HG03139 (cell line): ENCODE results near the gene ITSN2.

ENCODE experiments used
- ATAC-seq: cut with Tn5 transposase; IDR thresholded peaks from one replicate; pipeline ENCODE4 v1.9.1; 2021; ENCODE audit not compliant: unreplicated experiment

Gene ITSN2

GRCh38 chr2:24189551-24189950, 170.8 kb downstream of the ITSN2 start:
- ATAC-seq = no peak

DNA sequence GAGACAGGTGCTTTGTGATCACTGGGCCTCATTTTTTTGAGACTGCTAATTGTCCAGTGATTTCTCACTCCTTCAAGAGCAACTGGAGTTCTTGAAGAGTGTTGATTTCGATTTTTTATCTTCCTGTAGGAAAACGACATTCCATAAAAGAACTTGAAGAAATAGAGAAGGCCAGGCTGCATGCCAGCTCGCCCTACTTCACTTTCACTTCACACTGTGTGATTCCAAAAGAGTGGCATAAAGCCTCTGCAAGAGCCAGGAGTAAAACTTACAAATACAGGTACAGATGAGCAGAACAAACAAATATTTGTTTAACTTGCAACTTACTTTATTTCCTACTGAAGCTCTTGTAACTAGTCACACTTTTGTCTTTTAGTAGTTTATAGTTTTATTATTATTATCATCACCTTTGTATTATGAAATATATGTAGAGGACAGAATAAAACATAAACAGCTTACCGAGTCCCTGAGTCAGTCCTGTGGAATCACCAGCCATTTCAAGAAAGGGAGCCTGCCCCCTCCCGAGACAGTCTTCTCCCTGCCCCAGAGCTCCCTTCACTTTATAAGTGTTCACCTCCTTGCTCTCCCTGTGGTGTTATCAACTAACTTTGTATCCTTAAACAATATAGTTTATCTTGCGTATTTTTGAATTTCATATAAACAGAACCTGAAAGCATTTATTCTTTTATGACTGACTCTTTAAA, 176.8 kb downstream of the ITSN2 start:
- no peak for ATAC-seq

DNA sequence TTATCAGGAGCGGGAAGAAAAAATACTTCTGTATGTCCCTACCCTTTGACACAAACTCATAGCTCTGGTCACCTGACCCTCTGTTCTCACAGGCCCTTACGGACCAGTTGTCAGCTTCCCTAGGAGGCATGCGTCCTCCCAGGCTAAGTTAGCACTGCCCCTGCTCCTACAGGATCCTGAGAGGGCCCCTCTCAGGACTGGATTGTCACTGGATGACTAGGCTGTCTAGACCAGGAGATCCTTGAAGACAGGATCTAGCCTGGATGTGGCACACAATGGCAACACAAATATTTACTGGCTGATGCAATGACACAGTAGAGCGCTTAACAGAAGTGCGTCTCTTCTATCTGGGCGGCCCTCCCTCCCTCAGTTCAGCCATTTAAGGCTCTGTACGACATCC, 177.8 kb downstream of the ITSN2 start:
- ATAC-seq = no peak

DNA sequence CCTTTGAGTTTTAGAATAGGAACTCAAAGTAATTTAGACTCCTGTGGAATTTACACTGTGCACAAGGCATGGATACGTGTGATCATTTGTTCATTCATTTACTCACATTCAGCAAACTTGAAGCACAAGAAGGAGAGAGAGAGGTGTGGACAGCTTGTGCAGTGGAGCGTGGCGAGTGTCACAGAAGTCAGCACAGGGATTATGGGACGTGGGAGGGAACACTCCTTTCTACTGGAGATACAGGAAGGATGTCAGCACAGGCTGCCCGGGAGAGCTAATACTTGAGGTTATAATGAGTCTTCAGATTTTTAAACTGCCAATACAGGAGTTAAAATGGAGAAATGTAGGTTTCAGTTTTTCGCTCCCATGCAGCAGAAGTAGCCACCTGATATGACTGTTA, 178.5 kb downstream of the ITSN2 start:
- ATAC-seq = no peak

DNA sequence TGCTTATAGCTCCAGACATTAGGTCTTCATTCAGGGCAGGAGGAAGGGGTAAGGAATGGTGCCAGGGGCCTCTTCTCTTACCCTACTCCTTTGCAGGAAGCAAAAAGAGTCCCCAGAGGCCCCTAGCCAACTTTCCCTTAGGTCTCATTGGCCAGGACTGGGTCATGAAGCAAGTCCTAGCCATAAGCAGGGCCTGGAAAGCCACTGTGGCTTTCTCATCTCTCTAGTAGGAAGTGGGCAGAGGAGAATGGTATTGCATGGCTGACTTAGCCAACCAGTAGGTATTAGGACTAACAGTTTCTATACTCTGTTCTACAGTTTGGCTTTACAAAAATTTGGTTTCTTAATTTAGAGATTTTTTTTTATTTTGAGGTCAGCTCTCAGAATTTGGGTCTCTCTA, 180.7 kb downstream of the ITSN2 start:
- no peak for ATAC-seq

DNA sequence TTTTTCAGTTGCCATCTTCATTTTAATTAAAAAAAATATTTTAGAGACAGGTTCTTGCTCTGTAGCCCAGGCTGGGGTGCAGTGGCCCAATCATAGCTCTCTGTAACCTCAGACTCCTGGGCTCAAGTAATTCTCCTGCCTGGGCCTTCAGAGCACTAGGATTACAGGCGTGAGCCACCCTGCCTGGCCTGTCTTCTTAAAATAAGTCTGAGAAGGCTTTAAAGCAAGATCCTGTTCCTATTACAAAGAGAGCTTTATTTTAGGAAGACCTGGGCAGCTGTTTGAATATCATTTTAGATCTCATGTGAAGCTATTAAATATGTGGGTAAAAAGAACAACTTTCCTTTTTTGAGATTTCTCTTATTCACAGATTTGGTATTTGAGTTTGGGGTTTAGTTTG, 184.0 kb downstream of the ITSN2 start:
- no peak for ATAC-seq

- ATAC-seq = no peak
These were observed 184.6 kb downstream of the ITSN2 start for GRCh38 chr2:24175631-24176187.

- ATAC-seq = no peak
These were observed 185.5 kb downstream of the ITSN2 start, which contains the start of gene FAM228A for GRCh38 chr2:24174851-24175277. TSS of gene FAM228A (plus strand) at chr2:24175053. CDS start at chr2:24175481, 428 bp downstream.

GRCh38 chr2:24169023-24169422, 191.3 kb downstream of the ITSN2 start:
- no peak for ATAC-seq

DNA sequence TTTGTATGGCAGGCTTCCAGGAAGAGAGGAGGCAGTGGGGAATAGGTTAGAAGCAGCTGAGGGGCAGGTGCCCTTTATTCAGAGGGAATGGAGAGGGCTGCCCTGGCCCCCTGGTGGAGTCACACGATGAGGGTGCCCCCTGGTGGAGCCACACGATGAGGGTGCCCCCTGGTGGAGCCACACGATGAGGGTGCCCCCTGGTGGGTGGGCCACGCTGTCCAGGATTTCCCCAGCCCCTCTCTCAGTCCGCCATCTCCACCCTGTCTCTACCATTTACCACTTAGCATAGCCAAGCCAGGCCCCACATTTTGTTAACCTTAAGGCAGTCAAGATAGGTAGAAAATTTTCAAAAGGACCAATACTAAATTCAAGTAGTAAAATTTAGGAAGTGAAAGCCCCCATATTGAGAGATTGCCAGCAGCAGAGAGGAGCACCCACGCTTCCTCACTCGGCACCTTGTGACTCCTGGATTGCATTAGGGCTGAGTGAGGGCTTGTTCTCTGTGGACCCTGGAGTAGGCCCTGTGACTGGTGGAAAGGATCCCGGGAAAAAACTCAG, 195.8 kb downstream of the ITSN2 start:
- peak; percentile 57 for ATAC-seq

- no peak for ATAC-seq
These were observed 196.7 kb downstream of the ITSN2 start for GRCh38 chr2:24163601-24164000.

GRCh38 chr2:24163186-24163585, 197.2 kb downstream of the ITSN2 start:
- ATAC-seq = no peak

GRCh38 chr2:24162494-24162893, 197.8 kb downstream of the ITSN2 start:
- no peak for ATAC-seq

DNA sequence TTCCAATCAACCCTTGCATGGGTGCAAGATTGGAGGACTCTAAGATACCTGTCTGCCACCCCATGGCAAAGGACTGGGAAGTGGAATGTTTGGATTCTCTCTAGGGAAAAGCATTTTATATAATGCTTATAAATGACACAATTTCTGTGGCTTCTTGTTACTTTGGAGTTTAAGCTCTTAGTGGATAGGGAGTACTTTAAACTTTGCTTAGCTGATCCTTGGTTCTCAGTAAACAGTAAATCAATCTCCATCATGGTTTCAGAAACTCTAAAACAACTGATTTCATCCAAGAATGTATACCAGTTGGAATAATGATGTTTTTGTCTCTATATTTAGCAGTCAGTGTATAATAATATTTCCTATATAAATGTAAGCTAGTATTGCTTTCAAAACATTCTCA, 199.6 kb downstream of the ITSN2 start:
- ATAC-seq = no peak

DNA sequence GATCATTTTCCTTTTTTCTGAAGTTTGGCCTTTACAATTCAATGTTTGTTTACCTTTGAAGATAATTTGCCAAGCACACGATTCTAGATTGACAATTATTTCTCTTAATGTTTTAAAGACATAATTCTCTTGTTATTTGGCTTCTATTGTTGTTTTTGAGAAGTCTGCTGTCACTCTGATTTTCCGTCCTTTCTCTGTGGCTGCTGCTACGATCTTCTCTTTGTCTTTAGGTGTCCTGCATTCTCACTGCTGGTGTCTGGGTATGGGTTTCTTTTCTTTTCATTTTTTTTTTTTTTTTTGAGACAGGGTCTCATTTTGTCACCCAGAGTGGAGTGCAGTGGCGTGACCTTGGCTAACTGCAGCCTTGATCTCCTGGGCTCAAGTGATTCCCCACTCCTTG, 200.6 kb downstream of the ITSN2 start:
- no peak for ATAC-seq

- no peak for ATAC-seq
These were observed 202.2 kb downstream of the ITSN2 start for GRCh38 chr2:24158131-24158530.

DNA sequence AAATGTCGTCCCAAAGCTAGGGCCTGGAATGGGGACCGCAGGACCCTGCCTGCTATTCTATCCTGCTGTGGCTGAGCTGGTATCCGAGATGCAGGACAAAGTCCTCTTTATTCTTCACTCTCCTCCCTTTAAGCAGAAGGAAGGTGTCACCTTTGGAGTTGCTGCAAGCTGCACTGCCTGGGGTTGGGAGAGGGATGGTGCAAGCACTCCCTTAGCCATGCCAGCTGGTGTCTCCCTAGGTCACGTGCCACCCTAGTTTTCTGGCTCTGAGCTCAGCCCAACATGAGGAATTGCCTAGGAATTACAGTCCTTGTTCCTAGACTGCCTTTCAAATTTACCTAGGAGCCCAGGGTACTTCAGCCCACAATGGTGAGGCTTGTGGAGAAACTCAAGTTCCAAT, 206.9 kb downstream of the ITSN2 start:
- no peak for ATAC-seq
